K562 (cell line): ENCODE data around the gene NUCKS1. TPM values are rescaled to one million over a fixed set of nuclear protein-coding genes. Genes with fewer than 3 reads are reported as not detected.

Experiments used
- CBX3 ChIP-seq, 2 experiments: IDR thresholded peaks; 1 replicate in 1 of 2; 2 replicates in 1 of 2; pipeline ENCODE4 v1.6.1; 2012; ENCODE audit warnings: inconsistent platforms in 2 of 2, low read length in 2 of 2, borderline replicate concordance in 1 of 2, control low read depth in 1 of 2
- DNMT1 ChIP-seq: fragments of 450-650 bp; IDR thresholded peaks from 2 replicates; pipeline ENCODE4 v1.6.1; 2016; ENCODE audit warnings: antibody characterized with exemption, mild to moderate bottlenecking
- FOXM1 ChIP-seq, 2 experiments: fragments of 450-650 bp in 1 of 2; sonication (generic) in 1 of 2; formaldehyde crosslinking in 1 of 2; IDR thresholded peaks; 2 replicates each; pipeline versions ENCODE4 v1.6.1 to v1.9.0; 2017 to 2022; ENCODE audit warnings: low read depth in 2 of 2, mild to moderate bottlenecking in 2 of 2, missing genetic modification reagents in 1 of 2, moderate library complexity in 1 of 2
- MAFF ChIP-seq: IDR thresholded peaks from 2 replicates; pipeline ENCODE4 v1.6.1; 2012; ENCODE audit warnings: low read length, improper control_type of control experiment
- MBD2 ChIP-seq: sonication (generic); IDR thresholded peaks from 2 replicates; pipeline ENCODE4 v1.6.1; 2016; ENCODE audit warnings: low read depth, borderline replicate concordance
- NELFE ChIP-seq: IDR thresholded peaks from 2 replicates; pipeline ENCODE4 v1.6.1; 2011; ENCODE audit warnings: mild to moderate bottlenecking; ENCODE audit not compliant: insufficient read depth, insufficient read length
- NFIX ChIP-seq: fragments of 250-450 bp; sonication (Bioruptor Pico); IDR thresholded peaks from 2 replicates; pipeline ENCODE4 v1.4.0; 2020; ENCODE audit warnings: low read depth, mild to moderate bottlenecking, moderate library complexity
- NUFIP1 ChIP-seq: fragments of 450-650 bp; IDR thresholded peaks from 2 replicates; pipeline ENCODE4 v1.6.1; 2018; ENCODE audit not compliant: partially characterized antibody
- PCBP1 ChIP-seq: fragments of 200-400 bp; formaldehyde crosslinking; IDR thresholded peaks from 2 replicates; pipeline ENCODE4 v1.6.1; 2018; ENCODE audit warnings: mild to moderate bottlenecking, low read depth, low read length; ENCODE audit not compliant: poor library complexity, severe bottlenecking
- PHF8 ChIP-seq: fragments of 200-600 bp; sonication (generic); IDR thresholded peaks from 2 replicates; pipeline ENCODE4 v1.6.1; 2012; ENCODE audit warnings: mixed run types, mild to moderate bottlenecking, inconsistent platforms, low read length, moderate library complexity, borderline replicate concordance
- PYGO2 ChIP-seq: fragments of 450-650 bp; IDR thresholded peaks from 2 replicates; pipeline ENCODE4 v1.6.1; 2016; ENCODE audit warnings: mild to moderate bottlenecking, missing genetic modification characterization, moderate library complexity, missing compliant biosample characterization
- SAFB2 ChIP-seq: fragments of 200-400 bp; formaldehyde crosslinking; IDR thresholded peaks from 2 replicates; pipeline ENCODE4 v1.6.1; 2018; ENCODE audit warnings: borderline replicate concordance, low read length, low read depth, moderate library complexity; ENCODE audit not compliant: severe bottlenecking
- SIX5 ChIP-seq, 2 experiments: IDR thresholded peaks; 2 replicates each; pipeline ENCODE4 v1.6.1; 2011; ENCODE audit warnings: low read length in 2 of 2, borderline replicate concordance in 1 of 2, low read depth in 1 of 2, mild to moderate bottlenecking in 1 of 2, moderate library complexity in 1 of 2; ENCODE audit not compliant: insufficient read depth in 1 of 2
- ZNF197 ChIP-seq: fragments of 200-800 bp; sonication (Bioruptor generic); IDR thresholded peaks from 2 replicates; pipeline ENCODE4 v1.6.1; 2016; ENCODE audit warnings: low read depth, missing genetic modification characterization, missing compliant biosample characterization
- ZNF79 ChIP-seq: fragments of 250-450 bp; sonication (Bioruptor Pico); IDR thresholded peaks from 2 replicates; pipeline ENCODE4 v1.4.0; 2020; ENCODE audit warnings: low read depth, mild to moderate bottlenecking, moderate library complexity
- polyA plus RNA-seq, 8 experiments: library from polyadenylated mRNA; depleted of rRNA in 4 of 8; stranded (reverse) in 5 of 8; unstranded in 3 of 8; fragments of >200 nt; fragmentation: Nextera tagmentation in 2 of 8; fragmentation: Illumina TruSeq in 1 of 8; extraction: Ambion mirVana in 2 of 8; extraction: Trizol in 1 of 8; gene quantifications; 2 replicates each; pipeline versions ENCODE4 v1.2.1 to v1.2.3, GENCODE V29; 2011 to 2014; ENCODE audit warnings: inconsistent platforms in 1 of 8, missing spikeins in 1 of 8
- total RNA-seq, 7 experiments: library from RNA; depleted of rRNA in 6 of 7; stranded (reverse); fragments of >200 nt in 6 of 7; fragmentation: Illumina TruSeq in 2 of 7; extraction: Trizol in 2 of 7; gene quantifications; 2 replicates each; pipeline versions ENCODE4 v1.2.1 to v1.2.3, GENCODE V29; 2011 to 2021; ENCODE audit warnings: low replicate concordance in 1 of 7
- TF ChIP-seq, protein P1 (sequence below): sonication (generic); formaldehyde crosslinking; IDR thresholded peaks from 2 replicates; pipeline ENCODE4 v1.8.0; 2022; ENCODE audit warnings: missing genetic modification reagents, mild to moderate bottlenecking, borderline replicate concordance
- TF ChIP-seq, protein P2 (sequence below): fragments of 250-450 bp; sonication (Bioruptor Pico); IDR thresholded peaks from 2 replicates; pipeline ENCODE4 v1.8.0; 2021; ENCODE audit warnings: mild to moderate bottlenecking, moderate library complexity
- TF ChIP-seq, protein P3 (sequence below): fragments of 250-450 bp; sonication (Bioruptor Pico); IDR thresholded peaks from 2 replicates; pipeline ENCODE4 v1.4.0; 2020

Gene NUCKS1
- total and polyA plus RNA-seq, 9 of the 15 experiments (the other 6 are each of a cell fraction or from before 2014, with no cell fraction given): 66.7 to 244 (median 149) TPM

DNA sequence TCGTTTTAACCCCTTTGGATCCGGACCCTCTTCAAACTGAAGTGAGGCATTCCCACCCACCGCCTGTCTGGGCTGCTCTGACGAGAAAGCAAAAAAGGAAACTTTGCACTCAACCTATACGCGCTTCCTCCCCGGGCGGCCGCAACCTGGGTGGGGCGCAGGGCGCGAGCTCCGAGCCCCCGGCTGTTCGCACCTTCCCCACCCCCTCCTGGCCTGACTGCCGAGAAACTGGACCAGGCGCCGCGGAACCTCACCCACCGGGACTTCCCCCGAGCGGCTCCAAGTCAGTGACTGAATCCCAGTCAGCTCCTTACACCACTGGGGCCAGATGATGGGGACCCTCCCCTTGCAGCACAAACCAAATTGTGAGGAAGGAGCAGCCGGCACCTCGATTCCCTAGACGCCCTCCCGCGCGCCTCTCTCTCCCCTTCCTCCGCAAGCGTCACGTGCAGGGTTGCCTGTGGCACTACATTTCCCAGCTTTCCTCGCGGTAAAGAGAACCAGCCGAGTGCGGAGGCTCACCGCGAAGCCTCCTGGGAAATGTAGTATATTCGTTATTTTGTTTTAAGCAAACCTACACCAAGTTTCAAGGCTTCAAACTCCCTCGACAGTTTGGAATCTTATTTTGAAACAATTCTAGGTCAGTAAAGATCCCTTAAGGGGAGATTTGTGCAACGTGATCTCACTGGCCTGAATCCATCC lies 25.2 kb upstream of the NUCKS1 start, which contains the start of gene RAB29 (continued):
- TF ChIP-seq, protein P1, sequence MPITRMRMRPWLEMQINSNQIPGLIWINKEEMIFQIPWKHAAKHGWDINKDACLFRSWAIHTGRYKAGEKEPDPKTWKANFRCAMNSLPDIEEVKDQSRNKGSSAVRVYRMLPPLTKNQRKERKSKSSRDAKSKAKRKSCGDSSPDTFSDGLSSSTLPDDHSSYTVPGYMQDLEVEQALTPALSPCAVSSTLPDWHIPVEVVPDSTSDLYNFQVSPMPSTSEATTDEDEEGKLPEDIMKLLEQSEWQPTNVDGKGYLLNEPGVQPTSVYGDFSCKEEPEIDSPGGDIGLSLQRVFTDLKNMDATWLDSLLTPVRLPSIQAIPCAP (CRISPR knock-in tag): no peak
- TF ChIP-seq PYGO2 (tag): no peak
- TF ChIP-seq, protein P2, sequence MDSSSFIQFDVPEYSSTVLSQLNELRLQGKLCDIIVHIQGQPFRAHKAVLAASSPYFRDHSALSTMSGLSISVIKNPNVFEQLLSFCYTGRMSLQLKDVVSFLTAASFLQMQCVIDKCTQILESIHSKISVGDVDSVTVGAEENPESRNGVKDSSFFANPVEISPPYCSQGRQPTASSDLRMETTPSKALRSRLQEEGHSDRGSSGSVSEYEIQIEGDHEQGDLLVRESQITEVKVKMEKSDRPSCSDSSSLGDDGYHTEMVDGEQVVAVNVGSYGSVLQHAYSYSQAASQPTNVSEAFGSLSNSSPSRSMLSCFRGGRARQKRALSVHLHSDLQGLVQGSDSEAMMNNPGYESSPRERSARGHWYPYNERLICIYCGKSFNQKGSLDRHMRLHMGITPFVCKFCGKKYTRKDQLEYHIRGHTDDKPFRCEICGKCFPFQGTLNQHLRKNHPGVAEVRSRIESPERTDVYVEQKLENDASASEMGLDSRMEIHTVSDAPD (CRISPR knock-in tag): no peak
- TF ChIP-seq NUFIP1: no peak
- peak; percentile 98 to 99 for TF ChIP-seq SIX5 (IDR thresholded peaks at IDR 0.05; ENCODE audit: borderline replicate concordance in 1 of 2, insufficient read depth in 1 of 2, low read depth in 1 of 2, low read length in 2 of 2)
- 0 out of 2 replicates have a peak, but pooled peaks have one; percentile 1 for TF ChIP-seq MAFF
- TF ChIP-seq FOXM1 (IDR thresholded peaks at IDR 0.05; ENCODE audit: low read depth): no peak
- TF ChIP-seq FOXM1 (CRISPR knock-in tag; IDR thresholded peaks at IDR 0.05; ENCODE audit: low read depth): no peak
- TF ChIP-seq, protein P3, sequence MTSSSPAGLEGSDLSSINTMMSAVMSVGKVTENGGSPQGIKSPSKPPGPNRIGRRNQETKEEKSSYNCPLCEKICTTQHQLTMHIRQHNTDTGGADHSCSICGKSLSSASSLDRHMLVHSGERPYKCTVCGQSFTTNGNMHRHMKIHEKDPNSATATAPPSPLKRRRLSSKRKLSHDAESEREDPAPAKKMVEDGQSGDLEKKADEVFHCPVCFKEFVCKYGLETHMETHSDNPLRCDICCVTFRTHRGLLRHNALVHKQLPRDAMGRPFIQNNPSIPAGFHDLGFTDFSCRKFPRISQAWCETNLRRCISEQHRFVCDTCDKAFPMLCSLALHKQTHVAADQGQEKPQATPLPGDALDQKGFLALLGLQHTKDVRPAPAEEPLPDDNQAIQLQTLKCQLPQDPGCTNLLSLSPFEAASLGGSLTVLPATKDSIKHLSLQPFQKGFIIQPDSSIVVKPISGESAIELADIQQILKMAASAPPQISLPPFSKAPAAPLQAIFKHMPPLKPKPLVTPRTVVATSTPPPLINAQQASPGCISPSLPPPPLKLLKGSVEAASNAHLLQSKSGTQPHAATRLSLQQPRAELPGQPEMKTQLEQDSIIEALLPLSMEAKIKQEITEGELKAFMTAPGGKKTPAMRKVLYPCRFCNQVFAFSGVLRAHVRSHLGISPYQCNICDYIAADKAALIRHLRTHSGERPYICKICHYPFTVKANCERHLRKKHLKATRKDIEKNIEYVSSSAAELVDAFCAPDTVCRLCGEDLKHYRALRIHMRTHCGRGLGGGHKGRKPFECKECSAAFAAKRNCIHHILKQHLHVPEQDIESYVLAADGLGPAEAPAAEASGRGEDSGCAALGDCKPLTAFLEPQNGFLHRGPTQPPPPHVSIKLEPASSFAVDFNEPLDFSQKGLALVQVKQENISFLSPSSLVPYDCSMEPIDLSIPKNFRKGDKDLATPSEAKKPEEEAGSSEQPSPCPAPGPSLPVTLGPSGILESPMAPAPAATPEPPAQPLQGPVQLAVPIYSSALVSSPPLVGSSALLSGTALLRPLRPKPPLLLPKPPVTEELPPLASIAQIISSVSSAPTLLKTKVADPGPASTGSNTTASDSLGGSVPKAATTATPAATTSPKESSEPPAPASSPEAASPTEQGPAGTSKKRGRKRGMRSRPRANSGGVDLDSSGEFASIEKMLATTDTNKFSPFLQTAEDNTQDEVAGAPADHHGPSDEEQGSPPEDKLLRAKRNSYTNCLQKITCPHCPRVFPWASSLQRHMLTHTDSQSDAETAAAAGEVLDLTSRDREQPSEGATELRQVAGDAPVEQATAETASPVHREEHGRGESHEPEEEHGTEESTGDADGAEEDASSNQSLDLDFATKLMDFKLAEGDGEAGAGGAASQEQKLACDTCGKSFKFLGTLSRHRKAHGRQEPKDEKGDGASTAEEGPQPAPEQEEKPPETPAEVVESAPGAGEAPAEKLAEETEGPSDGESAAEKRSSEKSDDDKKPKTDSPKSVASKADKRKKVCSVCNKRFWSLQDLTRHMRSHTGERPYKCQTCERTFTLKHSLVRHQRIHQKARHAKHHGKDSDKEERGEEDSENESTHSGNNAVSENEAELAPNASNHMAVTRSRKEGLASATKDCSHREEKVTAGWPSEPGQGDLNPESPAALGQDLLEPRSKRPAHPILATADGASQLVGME (CRISPR knock-in tag): 0 out of 2 replicates have a peak, but pooled peaks have one; percentile 65
- no peak for TF ChIP-seq PCBP1
- no peak for TF ChIP-seq SAFB2
- peak; percentile 51; the same call in 1 of the 2 replicates for TF ChIP-seq PHF8
- TF ChIP-seq NFIX (CRISPR knock-in tag): no peak
- TF ChIP-seq ZNF79 (CRISPR knock-in tag): peak; percentile 7; the same call in 1 of the 2 replicates
- 0 out of 2 replicates have a peak, but pooled peaks have one; percentile 35 for TF ChIP-seq DNMT1
- peak in 1 of 2 experiments; percentile 73; a peak in 1 of 3 replicates for TF ChIP-seq CBX3 (IDR thresholded peaks at IDR 0.05; ENCODE audit: borderline replicate concordance in 1 of 2, low read length in 2 of 2)
- peak; percentile 83; the same call in 1 of the 2 replicates for TF ChIP-seq MBD2
- no peak for TF ChIP-seq NELFE
- TF ChIP-seq ZNF197: peak; percentile 97
